Gastrocnemius medialis (tissue), 4 donors: Measurements from ENCODE around the gene COL4A1.

ENCODE experiments used
- CTCF ChIP-seq, 5 experiments: fragments of 450-650 bp in 3 of 5; fragments of 200-600 bp in 2 of 5; sonication (generic) in 2 of 5; IDR thresholded peaks in 4 of 5; conservative IDR thresholded peaks in 1 of 5; 1 replicate in 4 of 5; 2 replicates in 1 of 5; pipeline ENCODE4 v1.5.1; 2016 to 2019; ENCODE audit warnings: antibody characterized with exemption in 5 of 5, mild to moderate bottlenecking in 3 of 5, moderate library complexity in 3 of 5
- POLR2A ChIP-seq, 2 donors: fragments of 450-650 bp; IDR thresholded peaks; one replicate each; pipeline ENCODE4 v1.6.1; 2017; ENCODE audit warnings: antibody characterized with exemption in 2 of 2, mild to moderate bottlenecking in 2 of 2, moderate library complexity in 2 of 2

GRCh38 chr13:110305949-110306339, 1.0 kb downstream of the COL4A1 start:
- TF ChIP-seq CTCF (IDR thresholded peaks at IDR 0.05 in 4 of 5, conservative IDR thresholded peaks at IDR 0.05 in 1 of 5): no peak
- TF ChIP-seq POLR2A (IDR thresholded peaks at IDR 0.05): no peak
